GM23338 (cell line): ENCODE data around the gene NPAS3. TPM values are rescaled to one million over a fixed set of nuclear protein-coding genes. Genes with fewer than 3 reads are reported as not detected.

ENCODE experiments used
- ATAC-seq: fragments of 200-7000 bp; cut with Tn5 transposase; 3 replicates; pipeline ENCODE4 v1.9.1; 2020
- DNase-seq: peaks from one replicate; pipeline ENCODE4 v3.0.0-alpha.2; 2015; ENCODE audit warnings: low spot score
- H2AFZ ChIP-seq: fragments of 200-600 bp; sonication (generic); 2 replicates; pipeline ENCODE4 v1.8.0; 2016; ENCODE audit warnings: antibody characterized with exemption, mild to moderate bottlenecking, moderate library complexity
- H3F3A ChIP-seq: fragments of 200-600 bp; sonication (generic); replicated peaks from 2 replicates; pipeline ENCODE4 v1.8.0; 2017; ENCODE audit warnings: antibody characterized with exemption, mixed run types, low read depth
- H3K27ac ChIP-seq: fragments of 200-600 bp; sonication (generic); 2 replicates; pipeline ENCODE4 v1.6.1; 2016; ENCODE audit warnings: low read depth
- H3K27me3 ChIP-seq: fragments of 200-600 bp; sonication (generic); 2 replicates; pipeline ENCODE4 v1.8.0; 2016; ENCODE audit warnings: mild to moderate bottlenecking, mixed run types, moderate library complexity; ENCODE audit not compliant: insufficient read depth
- H3K36me3 ChIP-seq: fragments of 200-600 bp; sonication (generic); 2 replicates; pipeline ENCODE4 v1.8.0; 2016; ENCODE audit warnings: mild to moderate bottlenecking; ENCODE audit not compliant: insufficient read depth
- H3K4me1 ChIP-seq: fragments of 200-600 bp; sonication (generic); 2 replicates; pipeline ENCODE4 v1.8.0; 2016; ENCODE audit warnings: mild to moderate bottlenecking, moderate library complexity; ENCODE audit not compliant: insufficient read depth
- H3K4me2 ChIP-seq: fragments of 200-600 bp; sonication (generic); 2 replicates; pipeline ENCODE4 v1.7.1; 2017; ENCODE audit warnings: mixed run types
- H3K4me3 ChIP-seq: fragments of 200-600 bp; sonication (generic); 2 replicates; pipeline ENCODE4 v1.6.1; 2016; ENCODE audit warnings: mixed run types
- H3K79me2 ChIP-seq: fragments of 200-600 bp; sonication (generic); replicated peaks from 2 replicates; pipeline ENCODE4 v1.8.0; 2017; ENCODE audit warnings: mild to moderate bottlenecking; ENCODE audit not compliant: insufficient read depth
- H3K9me2 ChIP-seq: fragments of 200-600 bp; sonication (generic); 2 replicates; pipeline ENCODE4 v1.8.0; 2017; ENCODE audit not compliant: insufficient read depth
- H4K20me1 ChIP-seq: fragments of 200-600 bp; sonication (generic); replicated peaks from 2 replicates; pipeline ENCODE4 v1.8.0; 2017; ENCODE audit warnings: mild to moderate bottlenecking; ENCODE audit not compliant: insufficient read depth
- H3K27ac Mint-ChIP-seq: 2 replicates; pipeline ENCODE4 v1.8.0; 2020; ENCODE audit warnings: inconsistent platforms, mild to moderate bottlenecking, moderate library complexity, mixed read lengths
- H3K27me3 Mint-ChIP-seq: 3 replicates; pipeline ENCODE4 v1.8.0; 2022; ENCODE audit warnings: low read depth, mild to moderate bottlenecking, moderate library complexity, mixed read lengths, inconsistent platforms; ENCODE audit not compliant: insufficient read depth, poor library complexity
- H3K36me3 Mint-ChIP-seq: 3 replicates; pipeline ENCODE4 v1.8.0; 2021; ENCODE audit warnings: low read depth, mild to moderate bottlenecking, inconsistent platforms, moderate library complexity, mixed read lengths
- H3K4me1 Mint-ChIP-seq: 3 replicates; pipeline ENCODE4 v1.8.0; 2020; ENCODE audit warnings: mild to moderate bottlenecking, inconsistent platforms, mixed read lengths
- H3K4me3 Mint-ChIP-seq: 3 replicates; pipeline ENCODE4 v1.8.0; 2021; ENCODE audit warnings: moderate library complexity, mild to moderate bottlenecking, inconsistent platforms, mixed read lengths
- H3K9me3 Mint-ChIP-seq: 3 replicates; pipeline ENCODE4 v1.8.0; 2020; ENCODE audit warnings: moderate library complexity, mild to moderate bottlenecking, inconsistent platforms, mixed read lengths
- CREB1 ChIP-seq: fragments of 250-450 bp; sonication (Bioruptor Pico); IDR thresholded peaks from 2 replicates; pipeline ENCODE4 v1.5.0; 2020; ENCODE audit warnings: low read depth, mild to moderate bottlenecking, moderate library complexity
- ETS1 ChIP-seq: IDR thresholded peaks from 2 replicates; pipeline ENCODE4 v1.6.1; 2016; ENCODE audit warnings: antibody characterized with exemption
- EZH2 ChIP-seq: fragments of 200-600 bp; sonication (generic); IDR thresholded peaks from one replicate; pipeline ENCODE4 v1.8.0; 2017; ENCODE audit warnings: antibody characterized with exemption, mild to moderate bottlenecking, low read depth; ENCODE audit not compliant: unreplicated experiment
- EZH2phosphoT487 ChIP-seq: fragments of 200-600 bp; sonication (generic); IDR thresholded peaks from one replicate; pipeline ENCODE4 v1.8.1; 2018; ENCODE audit warnings: antibody characterized with exemption; ENCODE audit not compliant: unreplicated experiment
- JUNB ChIP-seq: IDR thresholded peaks from one replicate; pipeline ENCODE4 v1.6.1; 2016; ENCODE audit warnings: antibody characterized with exemption; ENCODE audit not compliant: unreplicated experiment
- NANOG ChIP-seq: IDR thresholded peaks from 2 replicates; pipeline ENCODE4 v1.6.1; 2016; ENCODE audit warnings: antibody characterized with exemption, borderline replicate concordance
- POLR2AphosphoS5 ChIP-seq: IDR thresholded peaks from 2 replicates; pipeline ENCODE4 v1.6.1; 2016; ENCODE audit warnings: antibody characterized with exemption, low read depth
- REST ChIP-seq: IDR thresholded peaks from one replicate; pipeline ENCODE4 v1.6.1; 2018; ENCODE audit warnings: antibody characterized with exemption; ENCODE audit not compliant: unreplicated experiment
- STAT1 ChIP-seq: IDR thresholded peaks from one replicate; pipeline ENCODE4 v1.6.1; 2016; ENCODE audit warnings: antibody characterized with exemption; ENCODE audit not compliant: unreplicated experiment
- ZNF114 ChIP-seq: fragments of 250-450 bp; sonication (Bioruptor Pico); IDR thresholded peaks from 2 replicates; pipeline ENCODE4 v1.5.0; 2020; ENCODE audit warnings: mild to moderate bottlenecking, moderate library complexity
- ZNF331 ChIP-seq: fragments of 250-450 bp; sonication (Bioruptor Pico); IDR thresholded peaks from 2 replicates; pipeline ENCODE4 v1.5.0; 2020; ENCODE audit warnings: low read depth, mild to moderate bottlenecking, moderate library complexity
- polyA plus RNA-seq: library from polyadenylated mRNA; unstranded; fragments of >200 nt; fragmentation: Nextera tagmentation; extraction: Ambion mirVana; gene quantifications from 2 replicates; pipeline ENCODE4 v1.2.1, GENCODE V29; 2016
- total RNA-seq: library from RNA; depleted of rRNA; stranded (reverse); fragments of >200 nt; shearing (Covaris generic); gene quantifications from 2 replicates; pipeline ENCODE4 v1.2.3, GENCODE V29; 2014
- TF ChIP-seq, protein P1 (sequence below): fragments of 250-450 bp; sonication (Bioruptor Pico); IDR thresholded peaks from 2 replicates; pipeline ENCODE4 v1.5.0; 2020; ENCODE audit warnings: mild to moderate bottlenecking, moderate library complexity
- TF ChIP-seq, protein P2 (sequence below), 2 experiments: fragments of 200-600 bp in 1 of 2; sonication (generic) in 1 of 2; conservative IDR thresholded peaks; 2 replicates each; pipeline versions ENCODE4 v1.5.1 to v1.6.1; 2016 to 2017; ENCODE audit warnings: antibody characterized with exemption in 2 of 2, low read depth in 2 of 2, mild to moderate bottlenecking in 2 of 2, moderate library complexity in 1 of 2

The NPAS3 gene
- total and polyA plus RNA-seq, 2 experiments from 2014 or later = 0.17 to 0.19 TPM

DNA sequence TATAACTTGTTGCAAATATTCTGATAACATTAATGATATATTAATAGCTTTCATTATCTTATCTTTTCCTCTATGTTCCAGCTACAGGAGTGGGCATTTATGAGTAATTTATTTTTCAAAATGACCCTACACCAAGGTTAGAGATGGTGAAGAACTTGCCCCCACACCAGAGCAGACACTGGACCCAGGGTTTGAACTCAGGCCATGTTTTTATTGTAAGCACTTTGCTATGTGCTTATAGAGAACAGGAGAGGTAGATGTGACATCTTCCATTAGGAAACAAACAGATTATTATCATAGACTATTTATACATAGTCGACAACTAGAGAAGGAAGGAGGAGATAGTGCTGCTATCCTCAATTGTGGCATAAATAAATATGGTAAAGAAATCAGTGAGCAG lies 747.0 kb downstream of the NPAS3 start:
- Histone ChIP-seq H3K36me3 (no peaks in the 10 kb centered on the region), H3K4me2 (no peak overlapping the region), H2AFZ (no peak overlapping the region), H3K79me2 (no peaks in the 10 kb centered on the region), H3K27ac (no peak overlapping the region), H3K27me3 (no peaks in the 10 kb centered on the region), H3K4me3 (no peak overlapping the region), H3K4me1 (no peaks in the 10 kb centered on the region), H4K20me1 (no peaks in the 10 kb centered on the region), H3K9me2 (no peaks in the 10 kb centered on the region), H3F3A (no peaks in the 10 kb centered on the region)
- DNase-seq (no peak), ATAC-seq (no peak)
- Mint-ChIP-seq H3K4me1 (no peaks in the 10 kb centered on the region), H3K27ac (no peak overlapping the region), H3K27me3 (no peaks in the 10 kb centered on the region), H3K9me3 (no peaks in the 10 kb centered on the region), H3K36me3 (no peaks in the 10 kb centered on the region), H3K4me3 (no peak overlapping the region)
- TF ChIP-seq ZNF331 (no peak), EZH2 (no peak), POLR2AphosphoS5 (no peak), NANOG (no peak), STAT1 (no peak), REST (no peak), ZNF114 (no peak), EZH2phosphoT487 (no peak), ETS1 (no peak), JUNB (no peak), CREB1 (CRISPR knock-in tag) (no peak)
- TF ChIP-seq, protein P1, sequence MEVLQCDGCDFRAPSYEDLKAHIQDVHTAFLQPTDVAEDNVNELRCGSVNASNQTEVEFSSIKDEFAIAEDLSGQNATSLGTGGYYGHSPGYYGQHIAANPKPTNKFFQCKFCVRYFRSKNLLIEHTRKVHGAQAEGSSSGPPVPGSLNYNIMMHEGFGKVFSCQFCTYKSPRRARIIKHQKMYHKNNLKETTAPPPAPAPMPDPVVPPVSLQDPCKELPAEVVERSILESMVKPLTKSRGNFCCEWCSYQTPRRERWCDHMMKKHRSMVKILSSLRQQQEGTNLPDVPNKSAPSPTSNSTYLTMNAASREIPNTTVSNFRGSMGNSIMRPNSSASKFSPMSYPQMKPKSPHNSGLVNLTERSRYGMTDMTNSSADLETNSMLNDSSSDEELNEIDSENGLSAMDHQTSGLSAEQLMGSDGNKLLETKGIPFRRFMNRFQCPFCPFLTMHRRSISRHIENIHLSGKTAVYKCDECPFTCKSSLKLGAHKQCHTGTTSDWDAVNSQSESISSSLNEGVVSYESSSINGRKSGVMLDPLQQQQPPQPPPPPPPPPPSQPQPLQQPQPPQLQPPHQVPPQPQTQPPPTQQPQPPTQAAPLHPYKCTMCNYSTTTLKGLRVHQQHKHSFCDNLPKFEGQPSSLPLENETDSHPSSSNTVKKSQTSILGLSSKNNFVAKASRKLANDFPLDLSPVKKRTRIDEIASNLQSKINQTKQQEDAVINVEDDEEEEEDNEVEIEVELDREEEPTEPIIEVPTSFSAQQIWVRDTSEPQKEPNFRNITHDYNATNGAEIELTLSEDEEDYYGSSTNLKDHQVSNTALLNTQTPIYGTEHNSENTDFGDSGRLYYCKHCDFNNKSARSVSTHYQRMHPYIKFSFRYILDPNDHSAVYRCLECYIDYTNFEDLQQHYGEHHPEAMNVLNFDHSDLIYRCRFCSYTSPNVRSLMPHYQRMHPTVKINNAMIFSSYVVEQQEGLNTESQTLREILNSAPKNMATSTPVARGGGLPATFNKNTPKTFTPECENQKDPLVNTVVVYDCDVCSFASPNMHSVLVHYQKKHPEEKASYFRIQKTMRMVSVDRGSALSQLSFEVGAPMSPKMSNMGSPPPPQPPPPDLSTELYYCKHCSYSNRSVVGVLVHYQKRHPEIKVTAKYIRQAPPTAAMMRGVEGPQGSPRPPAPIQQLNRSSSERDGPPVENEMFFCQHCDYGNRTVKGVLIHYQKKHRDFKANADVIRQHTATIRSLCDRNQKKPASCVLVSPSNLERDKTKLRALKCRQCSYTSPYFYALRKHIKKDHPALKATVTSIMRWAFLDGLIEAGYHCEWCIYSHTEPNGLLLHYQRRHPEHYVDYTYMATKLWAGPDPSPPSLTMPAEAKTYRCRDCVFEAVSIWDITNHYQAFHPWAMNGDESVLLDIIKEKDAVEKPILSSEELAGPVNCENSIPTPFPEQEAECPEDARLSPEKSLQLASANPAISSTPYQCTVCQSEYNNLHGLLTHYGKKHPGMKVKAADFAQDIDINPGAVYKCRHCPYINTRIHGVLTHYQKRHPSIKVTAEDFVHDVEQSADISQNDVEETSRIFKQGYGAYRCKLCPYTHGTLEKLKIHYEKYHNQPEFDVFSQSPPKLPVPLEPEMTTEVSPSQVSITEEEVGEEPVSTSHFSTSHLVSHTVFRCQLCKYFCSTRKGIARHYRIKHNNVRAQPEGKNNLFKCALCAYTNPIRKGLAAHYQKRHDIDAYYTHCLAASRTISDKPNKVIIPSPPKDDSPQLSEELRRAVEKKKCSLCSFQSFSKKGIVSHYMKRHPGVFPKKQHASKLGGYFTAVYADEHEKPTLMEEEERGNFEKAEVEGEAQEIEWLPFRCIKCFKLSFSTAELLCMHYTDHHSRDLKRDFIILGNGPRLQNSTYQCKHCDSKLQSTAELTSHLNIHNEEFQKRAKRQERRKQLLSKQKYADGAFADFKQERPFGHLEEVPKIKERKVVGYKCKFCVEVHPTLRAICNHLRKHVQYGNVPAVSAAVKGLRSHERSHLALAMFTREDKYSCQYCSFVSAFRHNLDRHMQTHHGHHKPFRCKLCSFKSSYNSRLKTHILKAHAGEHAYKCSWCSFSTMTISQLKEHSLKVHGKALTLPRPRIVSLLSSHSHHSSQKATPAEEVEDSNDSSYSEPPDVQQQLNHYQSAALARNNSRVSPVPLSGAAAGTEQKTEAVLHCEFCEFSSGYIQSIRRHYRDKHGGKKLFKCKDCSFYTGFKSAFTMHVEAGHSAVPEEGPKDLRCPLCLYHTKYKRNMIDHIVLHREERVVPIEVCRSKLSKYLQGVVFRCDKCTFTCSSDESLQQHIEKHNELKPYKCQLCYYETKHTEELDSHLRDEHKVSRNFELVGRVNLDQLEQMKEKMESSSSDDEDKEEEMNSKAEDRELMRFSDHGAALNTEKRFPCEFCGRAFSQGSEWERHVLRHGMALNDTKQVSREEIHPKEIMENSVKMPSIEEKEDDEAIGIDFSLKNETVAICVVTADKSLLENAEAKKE = no peak
- TF ChIP-seq, protein P2, sequence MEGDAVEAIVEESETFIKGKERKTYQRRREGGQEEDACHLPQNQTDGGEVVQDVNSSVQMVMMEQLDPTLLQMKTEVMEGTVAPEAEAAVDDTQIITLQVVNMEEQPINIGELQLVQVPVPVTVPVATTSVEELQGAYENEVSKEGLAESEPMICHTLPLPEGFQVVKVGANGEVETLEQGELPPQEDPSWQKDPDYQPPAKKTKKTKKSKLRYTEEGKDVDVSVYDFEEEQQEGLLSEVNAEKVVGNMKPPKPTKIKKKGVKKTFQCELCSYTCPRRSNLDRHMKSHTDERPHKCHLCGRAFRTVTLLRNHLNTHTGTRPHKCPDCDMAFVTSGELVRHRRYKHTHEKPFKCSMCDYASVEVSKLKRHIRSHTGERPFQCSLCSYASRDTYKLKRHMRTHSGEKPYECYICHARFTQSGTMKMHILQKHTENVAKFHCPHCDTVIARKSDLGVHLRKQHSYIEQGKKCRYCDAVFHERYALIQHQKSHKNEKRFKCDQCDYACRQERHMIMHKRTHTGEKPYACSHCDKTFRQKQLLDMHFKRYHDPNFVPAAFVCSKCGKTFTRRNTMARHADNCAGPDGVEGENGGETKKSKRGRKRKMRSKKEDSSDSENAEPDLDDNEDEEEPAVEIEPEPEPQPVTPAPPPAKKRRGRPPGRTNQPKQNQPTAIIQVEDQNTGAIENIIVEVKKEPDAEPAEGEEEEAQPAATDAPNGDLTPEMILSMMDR (conservative IDR thresholded peaks at IDR 0.05; ENCODE audit: low read depth in 2 of 2) = no peak
